DMS53 treated with DMSO at 0.1 percent for 48 hours (cell line): ENCODE data around the gene GABPB1.
A peak's percentile ranks its signal among the peaks of the same experiment; 100 is the strongest.

Source experiments
- DNase-seq: peaks from one replicate; lab custom pipeline; 2025; ENCODE audit not compliant: unreplicated experiment; lab: John Stamatoyannopoulos, UW

The GABPB1 gene

DNA sequence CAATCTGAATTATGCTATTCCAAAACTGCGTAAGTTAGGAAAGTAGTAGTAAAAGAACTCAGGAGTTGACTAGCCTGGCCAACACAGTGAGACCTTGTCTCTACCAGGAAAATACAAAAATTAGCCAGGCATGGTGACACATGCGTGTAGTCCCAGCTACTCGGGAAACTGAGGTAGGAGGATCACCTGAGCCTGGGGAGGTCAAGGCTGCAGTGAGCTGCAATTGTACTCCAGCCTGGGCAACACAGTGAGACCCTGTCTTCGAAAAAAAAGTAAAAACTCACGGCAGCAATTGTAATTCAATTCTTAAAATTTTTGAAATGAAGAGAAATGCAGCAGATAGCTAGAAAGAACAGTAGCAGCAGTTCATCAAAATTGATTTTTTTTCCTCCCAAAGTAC is 9.7 kb downstream of the GABPB1 start:
- DNase-seq = no peak

DNA sequence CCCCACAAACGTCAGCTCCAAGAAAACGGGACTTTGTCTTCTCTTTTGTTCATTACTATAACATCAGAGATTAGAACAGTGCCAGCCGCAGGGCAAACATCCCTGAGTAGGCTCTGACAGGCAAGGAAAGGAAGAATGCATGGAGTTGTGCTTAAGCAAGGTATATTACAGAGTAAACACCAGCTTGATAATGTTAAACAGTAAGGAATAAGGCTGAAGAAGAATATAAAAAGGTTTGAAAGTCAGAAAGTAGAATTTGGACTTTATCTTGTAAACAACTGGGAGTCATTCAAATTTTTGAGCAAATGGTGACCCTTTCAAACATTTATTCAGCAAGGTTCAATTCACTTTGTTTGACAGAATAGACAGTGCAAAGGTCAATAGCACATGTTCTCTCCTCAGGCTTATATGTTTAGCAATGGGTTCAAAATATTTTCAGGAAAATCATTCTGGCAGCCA is 11.0 kb downstream of the GABPB1 start:
- no peak for DNase-seq

DNA sequence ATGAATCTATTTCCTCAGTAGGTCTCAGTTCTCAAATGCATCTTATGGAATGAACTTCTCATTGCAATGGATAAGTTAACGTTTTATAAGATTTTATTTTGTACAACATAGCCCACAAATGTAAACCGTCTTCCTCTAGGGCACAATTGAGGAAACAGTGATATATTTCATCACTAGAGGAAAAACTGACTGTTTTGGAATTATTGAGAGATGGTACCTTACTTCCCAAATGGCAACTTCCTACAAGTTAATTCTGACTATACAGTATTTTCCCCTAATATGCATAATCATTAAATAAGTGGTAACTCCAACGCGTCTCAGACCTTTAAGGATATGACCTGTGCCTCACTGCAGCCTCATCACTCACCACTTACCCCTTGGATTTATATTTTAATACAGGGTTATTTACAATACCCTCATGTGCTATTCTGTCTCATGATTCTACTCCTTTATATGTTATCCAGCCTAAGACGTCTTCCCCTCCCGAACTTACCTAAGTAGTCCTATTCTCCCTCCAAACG is 13.3 kb downstream of the GABPB1 start:
- DNase-seq = no peak

DNA sequence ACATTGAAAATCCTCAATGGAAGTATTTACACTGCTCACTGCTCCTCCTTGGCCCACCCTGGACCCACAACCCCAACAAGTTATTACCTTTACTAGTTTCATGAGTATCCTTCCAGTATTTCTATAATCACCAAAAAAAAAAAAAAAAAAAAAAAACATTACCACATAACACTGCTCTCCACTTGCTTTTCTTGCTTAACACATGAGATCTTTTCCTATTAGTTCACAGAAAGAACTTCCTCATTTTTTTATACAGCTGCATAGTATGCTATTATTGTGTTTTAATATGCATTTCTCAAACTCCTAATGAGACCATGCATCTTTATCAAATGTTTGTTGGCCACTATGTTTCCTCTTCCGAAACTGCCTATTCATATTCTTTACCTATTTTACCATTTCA is 14.6 kb downstream of the GABPB1 start:
- no peak for DNase-seq

DNA sequence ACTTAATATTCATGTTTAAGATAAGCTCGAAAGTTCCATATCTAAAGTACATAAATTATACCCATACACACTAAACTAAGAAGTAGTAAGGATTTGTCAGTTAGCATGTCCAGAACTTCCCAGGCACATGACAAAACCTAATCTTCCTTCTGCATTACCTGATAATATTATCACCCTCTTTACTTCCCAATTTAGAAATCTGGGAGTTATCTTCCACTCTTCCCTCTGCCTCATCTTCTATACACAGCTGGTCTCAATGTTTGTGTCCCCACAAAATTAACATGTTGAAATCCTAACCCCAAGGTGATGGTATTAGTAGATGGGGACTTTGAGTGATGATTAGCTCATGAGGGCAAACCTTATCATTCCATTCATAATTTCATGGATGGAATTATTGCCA is 15.3 kb downstream of the GABPB1 start:
- DNase-seq = no peak

DNA sequence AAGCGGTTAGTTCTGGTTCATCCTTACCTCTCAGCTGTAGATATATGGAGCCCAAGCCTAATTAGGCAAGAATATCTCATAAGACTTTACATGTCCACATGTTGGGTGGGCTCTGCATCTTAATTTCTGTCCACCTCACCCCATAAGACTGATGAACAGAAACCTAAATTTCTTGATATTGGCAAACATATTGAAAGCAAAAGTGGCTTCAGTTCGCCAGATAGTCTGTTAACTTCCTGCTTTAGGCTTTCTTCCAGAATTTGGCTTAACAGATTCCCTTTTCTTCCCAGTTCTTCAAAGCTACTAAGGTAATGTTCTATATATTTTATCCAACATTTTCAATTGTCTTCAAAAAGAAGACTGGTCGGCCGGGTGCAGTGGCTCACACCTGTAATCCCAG is 19.7 kb downstream of the GABPB1 start:
- no peak for DNase-seq

DNA sequence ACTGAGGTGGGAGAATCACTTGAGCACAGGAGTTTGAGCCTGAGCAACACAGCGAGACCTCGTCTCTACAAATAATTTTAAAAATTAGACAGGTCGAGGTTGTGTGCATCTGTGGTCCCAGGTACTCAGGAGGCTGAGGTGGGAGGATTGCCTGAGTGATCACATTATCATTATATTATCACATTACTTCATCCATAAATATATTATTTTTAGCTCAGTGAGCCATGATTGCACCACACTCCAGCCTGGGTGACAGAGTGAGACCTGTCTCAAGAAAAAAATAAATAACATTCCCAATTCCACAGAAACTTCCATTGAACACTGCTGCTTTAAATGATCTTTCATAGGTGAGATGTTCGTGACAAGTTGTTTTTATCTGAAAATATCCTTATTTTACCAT is 21.8 kb downstream of the GABPB1 start:
- no peak for DNase-seq

DNA sequence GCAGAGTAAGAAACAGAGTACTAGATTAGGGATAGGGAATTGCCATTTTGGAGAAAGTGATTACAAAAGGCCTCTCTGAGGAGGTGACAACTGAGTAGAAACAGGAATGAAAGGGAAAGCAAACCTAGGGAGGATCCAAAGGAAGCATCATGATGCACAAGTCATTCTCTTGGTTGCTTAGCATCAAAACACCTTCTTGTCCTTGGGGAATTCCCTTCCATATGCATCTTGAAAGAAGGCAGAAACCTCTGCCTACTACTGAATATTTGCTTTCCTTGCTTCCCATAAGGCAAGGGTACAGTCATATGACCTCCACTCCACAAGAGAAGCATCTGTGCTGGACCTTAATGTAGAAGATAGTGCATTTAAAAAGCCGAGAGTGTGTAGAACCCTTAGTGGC is 24.1 kb downstream of the GABPB1 start:
- DNase-seq = no peak

DNA sequence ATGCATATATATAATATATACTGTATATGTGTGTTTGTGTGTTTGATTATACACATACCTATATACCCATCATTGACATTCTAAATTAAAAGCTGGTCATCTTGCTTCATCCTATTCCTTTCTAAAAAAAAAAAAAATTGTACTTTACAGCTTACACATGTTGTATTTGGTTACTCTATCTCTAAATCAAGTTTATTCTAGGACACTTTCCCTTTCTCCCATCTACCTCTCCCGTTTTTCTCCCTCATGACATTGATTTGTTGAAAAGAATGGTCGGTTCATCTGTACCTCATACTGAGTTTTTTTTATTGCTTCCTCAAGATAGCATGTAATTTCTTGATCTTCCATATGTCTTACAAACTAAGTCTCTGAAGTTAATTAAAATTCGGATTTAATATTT is 26.9 kb downstream of the GABPB1 start:
- no peak for DNase-seq

DNA sequence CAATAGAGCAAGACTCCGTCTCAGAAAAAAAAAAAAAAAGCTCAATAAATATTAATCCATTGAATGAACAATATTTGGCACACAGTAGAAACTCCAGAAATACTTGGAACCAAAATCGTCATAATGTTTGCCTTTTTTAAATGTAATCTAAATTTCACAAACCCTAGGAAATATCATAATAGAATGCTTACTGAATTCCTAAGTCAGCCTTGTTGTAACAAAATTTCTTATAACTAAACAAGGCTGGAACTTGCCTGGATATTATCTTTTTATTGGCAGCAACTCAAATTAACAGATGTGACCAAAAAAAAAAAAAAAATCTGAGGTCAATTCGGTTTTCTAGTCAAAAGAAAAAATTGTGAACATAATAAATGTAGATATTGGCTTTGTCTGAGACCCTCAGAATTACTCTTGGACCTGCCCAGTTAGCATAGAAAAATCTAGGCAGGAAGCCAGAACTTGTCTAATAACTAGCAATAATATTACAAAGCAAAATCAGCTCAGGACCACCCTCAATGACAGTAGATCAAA is 33.3 kb downstream of the GABPB1 start:
- no peak for DNase-seq

DNA sequence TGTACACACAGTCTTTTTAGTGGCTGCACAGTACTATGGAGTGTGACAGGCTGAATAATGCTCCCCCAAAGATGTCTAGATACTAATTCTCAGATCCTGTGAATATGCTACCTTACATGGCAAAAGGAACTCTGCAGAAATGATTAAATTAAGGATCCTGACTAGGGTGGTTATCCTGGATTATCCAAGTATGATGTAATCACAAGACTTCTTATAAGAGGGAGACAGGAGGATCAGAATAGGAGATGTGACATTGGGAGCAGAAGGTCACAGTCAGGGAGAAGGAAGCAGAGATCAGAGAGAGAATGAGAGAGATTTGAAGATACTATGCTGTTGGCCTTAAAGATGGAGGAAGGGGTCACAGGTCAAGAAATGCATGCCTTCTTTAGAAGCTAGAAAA is 34.5 kb downstream of the GABPB1 start:
- DNase-seq = no peak

DNA sequence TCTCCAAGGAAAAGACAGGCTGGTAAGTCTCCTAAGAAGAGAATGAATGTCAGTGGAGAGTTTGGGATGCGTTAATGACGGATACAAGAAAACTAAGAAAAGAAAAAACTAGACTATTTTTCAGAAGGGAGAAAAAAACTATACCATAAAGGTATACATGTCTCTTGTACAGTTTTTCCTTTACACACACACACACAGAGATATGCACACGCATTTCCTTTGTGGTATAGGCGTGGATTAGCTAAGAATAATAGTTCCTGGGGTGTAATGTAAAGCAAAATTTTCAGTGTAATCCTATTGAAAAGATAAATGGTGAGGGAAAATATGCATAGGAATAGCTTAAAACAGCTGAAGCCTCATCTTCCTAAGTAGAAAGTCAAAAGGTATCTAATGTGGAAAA is 36.3 kb downstream of the GABPB1 start:
- DNase-seq = no peak

DNA sequence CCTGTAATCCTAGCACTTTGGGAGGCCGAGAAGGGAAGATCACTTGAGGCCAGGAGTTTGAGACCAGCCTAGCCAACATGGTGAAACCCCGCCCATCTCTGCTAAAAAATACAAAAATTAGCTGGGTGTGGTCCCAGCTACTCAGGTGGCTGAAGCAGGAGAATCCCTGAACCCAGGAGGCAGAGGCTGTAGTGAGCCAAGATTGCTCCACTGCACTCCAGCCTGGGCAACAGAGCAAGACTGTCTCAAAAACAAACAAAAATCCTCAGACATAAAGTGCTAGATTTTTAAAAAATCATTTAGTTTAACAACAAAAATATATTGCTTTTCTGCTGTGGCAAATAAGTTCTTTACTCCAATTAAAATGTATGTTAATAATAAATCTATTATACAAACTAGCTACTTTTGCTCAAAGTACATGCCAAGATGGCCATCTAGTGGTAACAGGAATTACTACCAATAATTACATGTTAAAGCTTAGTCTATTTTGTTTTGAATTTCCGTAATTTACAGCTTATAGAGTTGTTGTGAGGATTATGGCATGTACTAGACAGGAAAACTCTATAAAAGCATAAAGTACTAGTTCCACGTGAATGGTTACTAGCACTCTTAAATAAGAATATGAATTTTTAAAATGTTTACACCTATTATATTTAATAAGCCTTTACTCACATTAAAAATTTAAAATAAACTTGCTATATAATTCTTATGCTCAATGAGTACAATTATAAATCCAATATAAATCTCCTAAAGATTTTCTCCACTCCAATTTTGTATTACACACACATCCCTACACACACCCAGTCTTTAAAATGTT is 39.0 kb downstream of the GABPB1 start:
- DNase-seq = peak; percentile 43

DNA sequence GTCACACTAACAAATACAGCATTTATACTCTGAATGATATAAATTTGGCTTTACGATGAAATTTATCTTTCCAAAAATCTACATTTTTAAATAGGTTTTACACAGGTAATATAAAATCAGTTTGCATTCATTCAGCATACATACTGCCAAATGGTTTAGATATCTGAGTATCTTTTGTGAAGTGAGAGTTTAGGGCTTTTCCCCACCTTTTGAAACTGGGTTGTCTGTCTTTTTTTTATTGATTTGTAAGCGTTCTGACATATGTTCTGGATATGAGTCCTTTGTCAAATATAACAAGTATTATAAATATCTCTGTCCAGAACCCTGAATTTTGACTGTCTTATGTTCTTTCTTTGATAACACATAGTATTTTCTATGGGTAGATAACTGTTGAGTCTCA is 42.4 kb downstream of the GABPB1 start:
- no peak for DNase-seq

DNA sequence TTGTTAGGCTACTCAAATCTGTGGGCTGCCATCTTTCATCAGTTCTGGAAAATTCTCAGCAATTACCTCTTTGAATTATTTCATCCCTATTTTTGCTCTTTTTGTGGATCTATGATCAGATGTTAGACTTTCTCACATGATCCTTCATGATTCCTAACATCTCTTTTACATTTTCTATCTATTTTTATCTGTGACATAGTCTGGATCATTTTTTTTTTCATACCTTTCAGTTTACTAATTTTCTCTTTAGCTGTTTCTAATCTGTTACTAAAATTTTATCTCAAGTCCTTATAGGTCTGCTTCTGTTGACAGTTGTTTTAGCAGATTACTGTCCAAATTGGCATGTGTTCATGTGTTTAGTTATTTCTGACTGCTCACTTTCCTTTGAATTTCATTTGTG is 47.2 kb downstream of the GABPB1 start:
- DNase-seq = no peak

DNA sequence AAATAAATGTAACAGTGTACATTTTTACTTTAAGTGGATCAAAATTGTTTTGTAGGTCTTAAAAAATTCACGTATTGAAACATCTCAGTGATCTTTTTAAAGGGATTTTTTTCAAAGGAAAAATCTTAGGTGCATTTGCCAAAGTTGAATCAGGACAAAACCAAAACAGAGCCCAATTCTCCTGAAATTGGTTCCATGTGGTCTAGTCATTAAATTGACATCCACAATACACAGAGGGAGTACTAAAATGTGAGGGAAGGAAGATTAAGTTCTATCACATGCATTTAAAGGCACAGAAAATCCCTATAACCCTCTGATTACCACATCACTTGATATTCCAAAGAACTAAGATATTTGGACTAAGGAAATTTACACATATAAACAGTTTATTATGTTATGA is 50.2 kb downstream of the GABPB1 start:
- DNase-seq = no peak

DNA sequence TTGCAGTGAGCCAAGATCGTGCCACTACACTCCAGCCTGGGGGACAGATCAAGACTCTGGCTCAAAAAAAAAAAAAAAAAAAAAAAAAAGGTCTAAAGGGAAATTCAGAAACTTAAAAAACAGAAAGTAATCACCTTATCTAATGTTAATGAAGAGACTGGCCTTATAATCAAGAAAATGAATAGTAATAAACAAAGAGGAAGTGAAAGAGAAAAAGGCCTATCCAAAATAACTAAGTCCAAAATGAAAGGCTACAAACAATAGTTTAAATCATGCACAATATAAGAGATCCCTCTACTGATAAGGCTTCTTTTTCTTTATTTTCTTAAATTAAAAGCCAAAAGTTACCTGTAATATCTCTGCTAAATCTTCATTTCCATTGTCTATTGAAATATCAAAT is 52.4 kb downstream of the GABPB1 start:
- no peak for DNase-seq

DNA sequence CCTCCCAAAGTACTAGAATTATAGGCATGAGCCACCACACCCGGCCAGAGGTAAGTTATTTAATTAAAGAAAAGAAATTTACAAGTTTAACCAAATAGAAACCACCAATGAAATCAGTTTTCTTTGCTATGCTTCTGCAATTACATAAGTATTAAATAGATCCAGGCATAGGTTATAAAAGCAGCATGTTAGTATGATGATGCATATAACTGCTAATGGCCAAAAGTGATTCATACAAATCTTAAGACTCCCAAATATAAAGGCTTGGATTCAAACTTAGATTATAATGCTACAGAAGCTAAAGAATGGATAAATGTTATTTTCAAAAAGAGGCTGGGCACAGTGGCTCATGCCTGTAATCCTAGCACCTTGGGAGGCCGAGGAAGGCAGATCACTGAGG is 56.7 kb downstream of the GABPB1 start:
- DNase-seq = no peak

DNA sequence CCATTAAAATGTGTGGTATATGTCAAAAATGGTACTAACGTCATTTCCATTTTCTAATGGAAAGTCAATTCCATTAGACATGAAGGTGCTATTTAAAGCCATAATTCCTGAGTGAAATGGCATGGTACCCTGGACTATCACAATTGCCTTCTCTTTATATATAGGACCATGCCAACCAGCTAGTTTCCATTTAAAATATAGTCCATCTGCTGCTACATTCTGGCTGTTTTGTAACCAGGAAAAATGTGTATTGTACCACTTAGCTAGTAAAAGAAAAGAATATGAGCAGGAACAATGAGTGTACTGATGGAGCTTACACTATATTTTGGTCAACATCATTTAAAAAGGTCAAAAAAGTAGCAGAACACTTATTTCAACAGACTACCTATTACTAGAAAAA is 59.0 kb downstream of the GABPB1 start:
- no peak for DNase-seq

DNA sequence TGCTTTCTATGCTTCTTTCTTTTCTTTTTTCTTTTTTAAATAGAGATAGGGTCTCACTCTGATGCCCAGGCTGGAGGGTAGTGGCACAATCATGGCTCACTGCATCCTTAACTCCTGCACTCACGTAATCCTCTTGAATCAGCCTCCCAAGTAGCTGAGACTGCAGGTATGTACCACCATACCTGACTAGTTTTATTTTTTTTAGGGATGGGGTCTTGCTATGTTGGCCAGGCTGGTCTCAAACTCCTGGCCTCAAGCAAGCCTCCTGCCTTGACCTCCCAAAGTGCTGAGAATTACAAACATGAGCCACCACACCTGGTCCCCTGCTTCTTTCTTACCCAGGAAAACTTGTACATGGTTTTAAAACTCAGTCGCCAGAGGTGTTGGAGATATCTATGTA is 65.2 kb downstream of the GABPB1 start:
- no peak for DNase-seq

DNA sequence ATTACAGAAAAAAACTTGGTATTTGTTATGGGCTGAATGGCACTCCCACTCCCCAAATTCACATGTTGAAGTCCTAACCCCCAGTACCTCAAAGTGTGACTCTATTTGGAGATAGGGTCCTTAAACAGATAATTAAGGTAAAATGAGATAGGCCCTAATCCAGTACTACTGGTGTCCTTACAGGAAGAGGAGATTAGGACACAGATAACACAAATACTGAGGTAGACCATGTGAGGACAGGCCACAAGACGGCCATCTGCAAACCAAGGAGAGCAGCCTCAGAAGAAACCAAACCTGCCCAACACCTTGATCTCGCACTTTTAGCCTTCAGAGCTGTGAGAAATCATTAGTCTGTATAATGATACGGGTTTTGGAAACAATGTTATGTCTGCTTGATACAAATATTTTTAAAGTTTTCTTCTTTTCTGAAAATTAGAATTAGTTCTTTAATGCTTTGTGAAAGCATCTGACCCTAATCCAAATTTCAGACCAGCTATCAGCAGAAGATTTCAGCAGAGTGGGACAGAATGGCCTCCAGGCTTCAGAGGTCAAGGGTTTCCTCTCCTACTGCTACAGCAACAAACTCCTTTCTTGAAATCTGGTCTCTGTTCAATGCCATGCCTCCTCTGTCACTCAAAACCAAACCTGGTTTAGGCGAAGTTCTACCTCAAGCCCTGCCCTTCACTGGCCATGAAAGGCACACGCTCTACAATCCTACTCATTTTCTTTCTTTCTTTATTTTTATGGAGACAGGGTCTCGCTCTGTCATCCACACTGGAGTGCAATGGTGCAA is 67.5 kb downstream of the GABPB1 start:
- no peak for DNase-seq

DNA sequence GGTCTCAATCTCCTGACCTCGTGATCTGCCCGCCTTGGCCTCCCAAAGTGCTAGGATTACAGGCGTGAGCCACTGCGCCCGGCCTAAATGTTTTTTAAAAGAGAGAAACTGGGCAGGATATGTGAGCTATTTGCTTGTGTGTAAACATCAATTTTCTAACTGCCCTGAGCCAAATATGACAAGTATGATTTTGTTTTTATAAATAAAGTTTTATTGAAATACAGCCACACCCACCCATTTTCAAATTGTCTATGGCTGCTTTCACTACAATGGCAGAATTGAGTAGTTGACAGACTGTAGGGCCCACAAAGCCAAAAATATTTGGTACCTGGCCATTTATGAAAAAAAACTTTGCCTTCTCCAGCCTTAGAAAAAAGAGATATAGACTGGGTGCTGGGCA is 73.6 kb downstream of the GABPB1 start:
- no peak for DNase-seq
